Ovary (tissue), 3 donors: ENCODE results near the gene TAF4.

ENCODE experiments used
- POLR2A ChIP-seq: fragments of 450-650 bp; IDR thresholded peaks from one replicate; pipeline ENCODE4 v1.6.1; 2017; ENCODE audit warnings: antibody characterized with exemption, mild to moderate bottlenecking, moderate library complexity
- TF ChIP-seq, protein P1 (sequence below), 3 donors: fragments of 450-650 bp in 2 of 3; fragments of 200-600 bp in 1 of 3; IDR thresholded peaks; one replicate each; pipeline versions ENCODE4 v1.5.1 to v1.8.0; 2016 to 2022; ENCODE audit warnings: antibody characterized with exemption in 3 of 3, mild to moderate bottlenecking in 1 of 3
- donor health status: DM: no; HTN: no; CAD: no.

- TF ChIP-seq, protein P1, sequence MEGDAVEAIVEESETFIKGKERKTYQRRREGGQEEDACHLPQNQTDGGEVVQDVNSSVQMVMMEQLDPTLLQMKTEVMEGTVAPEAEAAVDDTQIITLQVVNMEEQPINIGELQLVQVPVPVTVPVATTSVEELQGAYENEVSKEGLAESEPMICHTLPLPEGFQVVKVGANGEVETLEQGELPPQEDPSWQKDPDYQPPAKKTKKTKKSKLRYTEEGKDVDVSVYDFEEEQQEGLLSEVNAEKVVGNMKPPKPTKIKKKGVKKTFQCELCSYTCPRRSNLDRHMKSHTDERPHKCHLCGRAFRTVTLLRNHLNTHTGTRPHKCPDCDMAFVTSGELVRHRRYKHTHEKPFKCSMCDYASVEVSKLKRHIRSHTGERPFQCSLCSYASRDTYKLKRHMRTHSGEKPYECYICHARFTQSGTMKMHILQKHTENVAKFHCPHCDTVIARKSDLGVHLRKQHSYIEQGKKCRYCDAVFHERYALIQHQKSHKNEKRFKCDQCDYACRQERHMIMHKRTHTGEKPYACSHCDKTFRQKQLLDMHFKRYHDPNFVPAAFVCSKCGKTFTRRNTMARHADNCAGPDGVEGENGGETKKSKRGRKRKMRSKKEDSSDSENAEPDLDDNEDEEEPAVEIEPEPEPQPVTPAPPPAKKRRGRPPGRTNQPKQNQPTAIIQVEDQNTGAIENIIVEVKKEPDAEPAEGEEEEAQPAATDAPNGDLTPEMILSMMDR (IDR thresholded peaks at IDR 0.05), result no peak
- TF ChIP-seq POLR2A, result no peak
Observed at GRCh38 chr20:62040933-62041332, 24.7 kb downstream of the TAF4 start.
